ENCODE results near the gene HSBP1.

DNA sequence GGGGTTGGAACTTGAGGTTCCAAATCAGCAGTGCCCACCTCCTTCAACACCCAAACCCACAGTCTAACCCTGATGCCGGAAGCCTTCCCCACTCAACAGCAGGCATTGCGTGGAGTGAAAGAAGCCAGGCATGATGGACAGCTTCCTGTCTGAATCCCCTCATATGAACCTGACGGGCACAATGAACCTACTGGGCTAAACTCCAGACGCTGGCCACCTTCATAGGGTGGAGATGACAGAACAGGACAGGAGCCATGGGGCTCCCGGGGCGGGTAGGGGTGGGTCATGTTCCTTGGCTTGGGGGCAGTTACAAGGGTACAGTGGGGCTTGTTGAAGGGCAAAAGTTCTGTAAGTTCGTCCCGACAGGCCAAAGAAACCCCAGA is 460 bp upstream of the HSBP1 start:
- TF ChIP-seq, protein P1, sequence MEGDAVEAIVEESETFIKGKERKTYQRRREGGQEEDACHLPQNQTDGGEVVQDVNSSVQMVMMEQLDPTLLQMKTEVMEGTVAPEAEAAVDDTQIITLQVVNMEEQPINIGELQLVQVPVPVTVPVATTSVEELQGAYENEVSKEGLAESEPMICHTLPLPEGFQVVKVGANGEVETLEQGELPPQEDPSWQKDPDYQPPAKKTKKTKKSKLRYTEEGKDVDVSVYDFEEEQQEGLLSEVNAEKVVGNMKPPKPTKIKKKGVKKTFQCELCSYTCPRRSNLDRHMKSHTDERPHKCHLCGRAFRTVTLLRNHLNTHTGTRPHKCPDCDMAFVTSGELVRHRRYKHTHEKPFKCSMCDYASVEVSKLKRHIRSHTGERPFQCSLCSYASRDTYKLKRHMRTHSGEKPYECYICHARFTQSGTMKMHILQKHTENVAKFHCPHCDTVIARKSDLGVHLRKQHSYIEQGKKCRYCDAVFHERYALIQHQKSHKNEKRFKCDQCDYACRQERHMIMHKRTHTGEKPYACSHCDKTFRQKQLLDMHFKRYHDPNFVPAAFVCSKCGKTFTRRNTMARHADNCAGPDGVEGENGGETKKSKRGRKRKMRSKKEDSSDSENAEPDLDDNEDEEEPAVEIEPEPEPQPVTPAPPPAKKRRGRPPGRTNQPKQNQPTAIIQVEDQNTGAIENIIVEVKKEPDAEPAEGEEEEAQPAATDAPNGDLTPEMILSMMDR (IDR thresholded peaks at IDR 0.05): no peak
- no peak for TF ChIP-seq POLR2A (IDR thresholded peaks at IDR 0.05)

All from heart left ventricle (tissue), 13 donors.